T-helper 22 cell (primary cell): ENCODE results near the gene THAP4.

ENCODE experiments used
- DNase-seq: peaks from one replicate; pipeline ENCODE4 v3.0.0-alpha.2; 2020; ENCODE audit warnings: low read depth

THAP4 gene, protein sequence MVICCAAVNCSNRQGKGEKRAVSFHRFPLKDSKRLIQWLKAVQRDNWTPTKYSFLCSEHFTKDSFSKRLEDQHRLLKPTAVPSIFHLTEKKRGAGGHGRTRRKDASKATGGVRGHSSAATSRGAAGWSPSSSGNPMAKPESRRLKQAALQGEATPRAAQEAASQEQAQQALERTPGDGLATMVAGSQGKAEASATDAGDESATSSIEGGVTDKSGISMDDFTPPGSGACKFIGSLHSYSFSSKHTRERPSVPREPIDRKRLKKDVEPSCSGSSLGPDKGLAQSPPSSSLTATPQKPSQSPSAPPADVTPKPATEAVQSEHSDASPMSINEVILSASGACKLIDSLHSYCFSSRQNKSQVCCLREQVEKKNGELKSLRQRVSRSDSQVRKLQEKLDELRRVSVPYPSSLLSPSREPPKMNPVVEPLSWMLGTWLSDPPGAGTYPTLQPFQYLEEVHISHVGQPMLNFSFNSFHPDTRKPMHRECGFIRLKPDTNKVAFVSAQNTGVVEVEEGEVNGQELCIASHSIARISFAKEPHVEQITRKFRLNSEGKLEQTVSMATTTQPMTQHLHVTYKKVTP

DNA sequence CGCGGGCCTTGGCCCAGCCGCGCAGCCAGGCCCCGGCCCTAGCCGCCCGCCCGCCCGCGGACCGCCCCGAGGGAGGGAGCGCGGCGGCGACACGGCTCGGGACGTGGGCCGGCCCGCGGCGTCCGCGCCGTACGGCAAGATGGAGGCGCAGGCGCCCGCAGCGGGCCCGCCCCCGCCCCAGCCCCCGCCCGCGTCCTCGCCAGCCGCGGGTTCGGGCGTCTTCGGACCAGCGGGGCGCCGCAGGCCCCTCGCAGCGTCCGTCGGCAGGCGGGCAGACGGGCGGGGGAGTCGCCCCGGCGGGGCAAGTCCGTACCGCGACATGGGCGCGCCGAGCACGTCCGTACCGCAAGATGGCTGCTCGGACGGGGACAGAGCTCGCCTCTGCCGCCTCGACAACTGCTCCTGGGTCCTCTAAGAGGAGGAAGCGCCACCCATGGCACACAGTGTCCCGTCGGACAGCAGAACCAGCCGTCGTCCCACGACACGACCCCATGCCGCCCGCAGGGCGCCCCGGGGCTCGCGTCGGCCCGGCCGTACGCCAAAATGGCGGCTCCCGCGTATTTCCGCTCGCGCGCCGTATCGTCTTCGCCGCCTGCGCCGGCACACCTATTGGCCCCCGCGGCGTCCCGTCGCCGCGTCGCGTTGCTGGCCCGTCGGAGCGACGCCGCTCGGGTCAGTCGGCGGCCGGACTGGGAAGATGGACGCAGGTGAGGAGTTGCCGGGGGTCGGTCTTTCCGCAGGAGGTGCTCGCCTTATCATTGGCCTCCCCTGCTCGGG lies at the start of gene THAP4, which contains the start of gene ATG4B:
TSS of gene THAP4 (minus strand) at position 141 of the 777 bp plus-strand sequence. CDS start 141 bp downstream, outside the sequence.
TSS of gene ATG4B (plus strand) at position 676 of the 777 bp plus-strand sequence. CDS start at position 698, 22 bp downstream.
- DNase-seq, result peak; percentile 61

DNA sequence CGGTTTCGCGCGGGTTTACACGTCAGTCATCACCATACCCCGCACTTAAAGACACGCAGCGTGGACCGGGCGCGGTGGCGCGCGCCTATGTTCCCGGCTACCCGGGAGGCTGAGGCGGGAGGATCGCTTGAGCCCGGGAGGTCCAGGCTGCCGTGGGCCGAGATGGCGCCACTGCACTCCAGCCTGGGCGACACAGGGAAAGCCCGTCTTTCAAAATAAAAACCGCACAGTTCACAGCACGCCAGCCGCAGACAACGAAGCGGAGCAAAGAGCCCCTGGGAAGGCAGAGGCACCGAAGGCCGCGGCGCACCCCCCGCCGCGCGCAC lies 49.3 kb upstream of the THAP4 start:
- DNase-seq, result no peak

DNA sequence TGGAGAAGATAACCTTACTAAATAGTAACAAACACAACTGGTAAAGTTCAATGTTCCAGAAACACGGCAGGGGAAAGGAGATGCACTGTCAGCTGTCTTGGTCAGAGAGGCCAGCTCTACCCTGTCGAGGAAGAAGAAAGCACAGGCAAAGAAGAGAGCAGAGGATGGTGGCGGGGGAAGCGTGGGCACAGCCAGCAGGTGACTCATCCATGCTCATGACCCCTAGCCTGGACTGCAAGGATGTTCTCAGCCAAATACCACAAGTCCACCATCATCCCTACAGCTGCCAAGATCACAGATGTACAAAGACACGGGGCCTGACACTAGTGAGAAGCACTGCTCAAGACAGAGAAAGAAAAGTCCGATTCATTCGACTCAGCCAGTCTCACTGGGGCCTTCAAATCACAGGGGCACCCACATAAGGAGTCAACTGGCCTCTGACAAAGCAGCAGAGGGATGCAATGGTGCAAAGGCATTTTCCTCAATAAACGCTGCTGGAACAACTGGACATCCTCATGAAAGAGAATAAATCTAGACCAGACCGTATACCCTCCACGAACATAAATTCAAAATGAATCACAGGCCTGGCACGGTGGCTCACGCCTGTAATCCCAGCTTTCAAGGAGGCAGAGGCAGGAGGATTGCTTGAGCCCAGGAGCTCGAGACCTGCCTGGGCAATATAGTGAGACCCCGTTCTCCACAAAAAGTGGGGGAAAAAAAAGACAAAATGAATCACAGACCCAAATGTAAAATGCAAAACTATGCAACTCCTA lies 44.1 kb upstream of the THAP4 start:
- no peak for DNase-seq

DNA sequence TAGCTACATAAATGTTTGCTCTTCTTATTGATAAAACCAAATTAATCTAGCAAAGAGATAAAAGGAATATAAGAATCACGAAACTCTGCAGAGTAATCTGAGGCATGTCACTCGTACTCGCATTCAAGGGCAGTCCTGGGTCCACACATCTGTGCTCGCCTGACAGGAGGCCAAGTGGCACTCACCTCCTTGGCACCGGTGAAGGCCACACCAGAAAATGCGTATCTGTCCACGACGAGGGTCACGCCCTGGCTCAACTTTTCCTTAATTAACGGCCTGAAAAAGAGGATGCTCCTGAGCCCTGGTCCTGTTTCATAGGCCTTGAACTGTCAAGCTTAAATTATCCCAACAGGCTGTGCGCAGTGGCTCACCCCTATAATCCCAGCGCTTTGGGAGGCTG lies 43.1 kb upstream of the THAP4 start:
- no peak for DNase-seq

DNA sequence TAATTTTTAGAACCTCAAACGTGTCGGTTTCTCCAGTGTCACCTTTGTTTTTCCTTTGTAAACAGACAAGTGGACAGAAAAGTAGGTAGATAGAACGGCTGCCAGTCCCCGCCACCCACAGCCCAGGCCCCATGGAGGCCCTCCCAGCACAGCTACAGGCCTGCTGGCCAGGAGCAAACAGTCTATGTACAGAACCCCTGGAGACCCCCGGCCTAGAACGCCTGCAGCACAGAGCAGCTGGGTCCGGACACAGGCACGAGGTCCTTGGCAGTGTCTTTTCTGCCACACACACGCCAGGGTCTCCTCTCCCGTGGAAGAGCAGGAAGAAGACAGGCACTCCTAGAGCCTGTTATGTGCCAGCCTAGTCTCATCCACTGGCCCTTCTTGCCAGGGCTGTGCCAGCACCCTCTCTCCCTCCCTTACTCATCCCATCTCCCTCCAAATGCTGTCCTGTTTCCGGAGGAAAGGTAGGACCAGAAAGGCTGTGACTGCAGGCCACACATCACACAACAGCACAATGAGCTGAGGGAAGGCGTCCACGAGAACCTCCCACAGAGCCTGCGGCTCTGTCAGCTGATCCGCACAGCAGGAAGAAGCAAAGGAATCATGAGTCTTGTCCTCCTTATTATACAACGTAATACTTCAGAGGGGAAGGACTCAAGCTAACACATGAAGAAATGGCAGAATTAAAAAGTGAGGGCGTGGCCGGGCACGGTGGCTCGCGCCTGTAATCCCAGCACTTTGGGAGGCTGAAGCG lies 42.0 kb upstream of the THAP4 start:
- DNase-seq, result no peak

DNA sequence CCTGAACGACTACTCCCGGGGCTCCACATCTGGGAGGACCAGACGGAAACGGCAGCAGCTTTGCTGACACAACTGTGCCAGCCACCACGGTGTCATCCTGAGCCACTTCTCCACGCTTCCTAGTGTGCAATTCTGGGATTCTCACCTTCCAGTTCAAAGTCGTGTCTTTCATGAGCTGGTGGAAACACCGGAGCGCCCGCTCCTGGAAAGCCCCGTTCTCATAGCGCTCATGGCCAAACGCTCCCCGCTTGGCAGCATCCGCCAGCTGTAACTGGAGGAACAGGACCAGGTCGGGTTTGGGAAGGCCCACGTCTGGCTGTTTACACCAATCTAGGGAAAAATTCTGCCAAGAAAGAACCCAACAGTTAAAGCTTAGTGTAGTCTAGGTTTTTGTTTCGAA lies 41.3 kb upstream of the THAP4 start:
- no peak for DNase-seq

DNA sequence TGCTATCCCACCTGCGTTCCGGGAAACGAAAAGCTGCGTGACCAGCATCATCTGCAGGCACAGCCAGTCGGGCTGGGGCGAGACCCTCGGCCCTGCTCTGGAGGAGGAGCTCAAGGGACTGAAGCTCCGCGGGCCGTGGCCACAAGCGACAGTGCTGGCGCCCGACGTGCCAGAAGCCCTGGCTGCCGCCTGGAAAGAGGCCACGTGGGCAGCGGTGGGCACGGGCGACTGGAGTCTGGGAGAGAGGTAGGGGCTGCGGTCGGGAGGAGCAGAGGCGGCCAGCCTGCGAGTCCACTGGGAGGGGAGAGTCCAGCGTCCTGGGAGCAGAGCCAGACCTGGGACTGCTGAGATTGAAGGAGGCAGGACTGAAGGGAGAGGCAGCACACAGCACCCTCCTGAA lies 40.4 kb upstream of the THAP4 start:
- DNase-seq, result no peak

DNA sequence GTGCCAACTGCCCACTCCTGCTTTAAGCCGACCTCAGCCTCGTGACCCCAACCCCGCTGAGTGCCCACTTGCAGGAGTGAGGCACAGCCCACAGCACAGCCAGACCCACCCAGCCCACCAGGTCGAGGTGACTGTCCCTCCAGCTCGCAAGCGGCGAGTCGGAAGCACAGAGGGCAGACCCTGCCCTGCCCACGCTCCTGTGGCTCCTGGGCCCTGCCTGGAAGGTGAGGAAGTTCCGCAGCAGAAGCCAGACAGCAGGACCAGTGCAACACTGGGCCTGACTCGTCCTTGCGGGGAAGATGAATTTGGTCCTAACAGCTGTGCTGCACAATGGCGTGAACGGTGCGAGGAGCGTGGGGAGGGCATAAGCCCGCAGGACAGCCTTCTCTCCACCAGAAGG lies 39.7 kb upstream of the THAP4 start:
- DNase-seq, result no peak

DNA sequence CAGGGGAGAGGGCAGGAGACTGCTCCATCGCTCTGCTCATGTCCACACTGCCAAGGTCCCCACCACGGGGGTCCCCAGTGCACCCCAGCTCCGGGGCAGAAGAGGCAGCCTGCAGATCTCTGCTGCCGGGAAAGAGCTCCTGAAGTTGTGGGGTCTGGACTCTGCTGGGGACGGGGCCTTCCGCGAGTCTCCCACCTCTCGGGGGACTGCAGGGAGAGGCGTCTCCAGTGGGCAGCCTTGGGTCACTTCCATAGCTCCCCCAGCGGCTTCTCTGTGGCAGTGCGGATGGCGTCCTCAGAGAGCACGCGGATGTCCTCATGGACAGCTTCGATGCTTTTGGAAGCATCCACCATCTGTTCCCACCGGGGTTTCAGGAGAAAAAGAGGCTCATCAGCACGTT lies 38.9 kb upstream of the THAP4 start:
- no peak for DNase-seq

DNA sequence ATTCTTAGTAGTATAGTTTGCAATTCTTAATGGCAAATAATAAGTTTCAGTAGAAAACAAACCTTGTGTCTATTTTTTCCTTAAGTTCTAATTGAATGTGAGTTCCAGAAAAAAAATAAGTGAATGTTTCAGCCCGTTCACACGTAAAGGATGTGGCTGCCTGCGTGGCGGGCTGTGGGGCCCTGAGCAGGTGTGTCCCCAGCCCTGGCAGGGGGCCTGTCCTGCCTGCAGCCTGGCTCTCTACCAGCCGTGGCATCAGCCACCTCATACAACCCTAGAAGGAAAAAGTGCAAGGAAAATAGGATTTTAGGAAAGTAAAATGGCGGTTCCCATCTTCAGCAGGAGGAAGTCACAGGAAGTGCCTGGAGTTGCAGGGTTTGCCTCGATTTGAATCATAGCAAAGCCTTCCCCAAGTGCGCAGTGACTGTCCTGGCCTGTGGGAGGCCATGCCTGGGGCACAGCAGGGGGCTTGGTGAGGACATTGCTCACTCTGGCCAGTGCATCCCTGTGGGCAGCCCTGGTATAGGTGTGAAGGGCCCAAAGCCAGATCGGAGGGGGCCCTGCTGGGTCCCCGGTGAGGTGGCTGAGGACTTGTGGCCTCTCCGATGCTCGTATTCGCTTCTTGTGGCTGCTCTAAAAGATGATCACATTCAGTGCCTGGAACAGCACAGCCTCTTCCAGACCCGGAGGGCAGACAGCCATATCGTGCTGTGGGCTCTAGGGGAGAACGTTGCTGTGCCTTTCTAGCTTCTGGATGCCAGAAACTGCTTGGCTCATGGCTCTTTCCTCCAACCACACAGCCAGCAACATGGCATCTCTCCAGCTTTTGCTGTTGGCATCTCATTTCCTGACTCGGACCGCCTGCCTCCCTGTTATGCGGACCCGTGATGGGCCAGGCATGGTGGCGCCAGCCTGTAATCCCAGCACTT lies 37.1 kb upstream of the THAP4 start:
- DNase-seq, result no peak

DNA sequence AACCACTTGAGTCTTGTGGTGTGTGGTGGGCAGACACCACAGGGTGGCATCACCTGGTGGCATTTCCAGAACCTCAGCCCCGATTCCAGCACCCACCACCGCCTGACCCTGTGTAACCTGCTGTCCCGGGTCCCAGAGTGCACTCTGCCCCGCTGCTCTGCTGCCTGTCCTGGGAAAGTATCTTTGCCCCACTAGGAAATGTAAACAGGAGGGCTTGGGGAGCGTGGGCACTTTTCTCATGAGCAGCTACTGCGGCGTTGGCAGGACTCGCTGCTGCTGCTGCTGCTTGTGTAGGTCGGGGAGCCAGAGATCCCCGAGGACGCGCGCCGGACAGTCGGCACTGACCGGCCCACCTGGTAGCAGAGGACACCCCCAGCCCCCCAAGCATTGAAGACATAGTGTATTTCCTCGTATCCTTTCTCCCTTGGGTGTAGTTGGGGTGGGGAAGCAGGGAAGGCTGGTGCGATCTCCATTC lies 36.3 kb upstream of the THAP4 start:
- DNase-seq, result no peak

DNA sequence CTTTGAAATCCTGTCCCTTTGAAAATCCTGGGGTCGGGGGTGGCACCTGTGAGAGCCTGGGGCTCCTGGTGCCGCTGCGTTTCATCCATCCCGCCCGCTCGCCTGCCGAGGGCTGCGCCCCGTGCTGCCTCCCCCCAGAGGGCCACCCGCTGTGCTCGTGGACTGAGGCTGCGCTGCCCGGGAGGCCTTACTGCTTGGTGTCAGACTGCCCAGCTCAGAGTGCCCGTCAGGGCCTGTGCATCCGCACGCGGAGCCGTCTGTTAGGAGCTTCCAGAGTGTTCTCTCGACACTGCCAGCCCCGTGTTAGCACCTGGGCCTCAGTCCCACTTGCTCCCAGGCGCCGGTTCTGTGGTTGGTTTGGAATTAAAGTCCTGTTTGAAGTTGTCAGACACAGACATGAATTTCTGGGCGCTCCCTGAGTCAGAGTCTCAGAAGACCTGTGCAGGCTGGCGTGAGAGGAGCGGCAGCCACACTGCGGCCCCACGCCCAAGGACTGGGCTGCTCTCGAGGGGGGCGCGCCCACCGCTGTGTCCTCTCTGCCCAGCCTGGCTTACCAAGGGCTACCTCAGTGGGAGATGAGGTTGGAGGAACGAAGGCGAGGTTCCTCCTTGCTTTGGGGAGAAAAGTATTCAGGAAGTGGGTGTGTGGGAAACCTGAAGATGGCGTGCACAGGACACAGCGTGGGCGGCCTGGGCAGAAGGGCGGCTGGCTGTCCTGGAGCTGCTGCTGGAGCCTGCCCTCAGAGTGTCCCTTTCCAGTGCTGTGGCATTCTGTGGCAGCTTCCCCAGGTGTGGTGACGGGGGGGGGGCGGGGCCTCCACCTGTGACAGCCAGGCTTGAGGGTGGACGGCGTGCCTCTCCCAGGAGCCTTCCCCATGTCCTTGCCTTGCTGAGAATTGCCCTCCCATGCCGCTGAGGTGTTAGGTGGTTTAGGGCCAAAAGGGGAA lies 35.6 kb upstream of the THAP4 start:
- no peak for DNase-seq

DNA sequence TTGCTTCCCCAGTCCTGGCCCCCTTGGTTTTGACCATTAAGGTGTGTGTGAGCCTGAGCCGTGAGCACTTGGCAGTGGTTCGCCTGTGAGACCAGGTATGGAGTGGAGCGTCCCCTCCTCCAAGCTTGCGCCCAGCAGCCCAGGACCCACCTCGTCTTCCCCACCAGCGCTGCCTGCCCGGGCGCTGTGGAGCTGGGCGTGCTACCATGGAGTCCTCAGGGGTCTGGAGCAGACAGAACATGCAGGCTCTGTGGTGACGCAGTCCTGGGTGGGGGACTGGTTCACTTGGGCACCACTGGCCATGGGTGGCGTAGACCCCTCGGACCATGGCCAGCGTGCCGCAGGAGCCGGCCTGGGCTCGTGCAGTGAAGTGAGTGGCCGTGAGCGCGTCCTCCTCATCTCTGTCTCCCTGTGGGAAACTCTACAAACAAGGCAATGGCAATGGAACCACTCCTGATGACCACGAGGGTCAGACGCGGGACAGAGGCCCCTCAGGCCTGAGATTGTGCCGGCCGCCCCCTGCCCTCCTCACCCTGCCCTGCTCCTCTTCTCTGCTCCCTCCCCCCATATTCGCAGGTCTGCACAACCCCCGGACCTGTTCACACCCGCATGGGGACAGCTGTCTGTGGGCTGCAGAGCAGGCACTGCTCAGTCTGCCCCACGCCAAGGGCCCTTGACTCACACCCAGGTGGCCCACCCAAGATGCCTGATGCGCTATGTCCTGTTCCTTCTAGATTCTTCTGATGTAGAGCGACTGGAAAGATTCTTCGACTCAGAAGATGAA lies 34.7 kb upstream of the THAP4 start:
- DNase-seq, result no peak

DNA sequence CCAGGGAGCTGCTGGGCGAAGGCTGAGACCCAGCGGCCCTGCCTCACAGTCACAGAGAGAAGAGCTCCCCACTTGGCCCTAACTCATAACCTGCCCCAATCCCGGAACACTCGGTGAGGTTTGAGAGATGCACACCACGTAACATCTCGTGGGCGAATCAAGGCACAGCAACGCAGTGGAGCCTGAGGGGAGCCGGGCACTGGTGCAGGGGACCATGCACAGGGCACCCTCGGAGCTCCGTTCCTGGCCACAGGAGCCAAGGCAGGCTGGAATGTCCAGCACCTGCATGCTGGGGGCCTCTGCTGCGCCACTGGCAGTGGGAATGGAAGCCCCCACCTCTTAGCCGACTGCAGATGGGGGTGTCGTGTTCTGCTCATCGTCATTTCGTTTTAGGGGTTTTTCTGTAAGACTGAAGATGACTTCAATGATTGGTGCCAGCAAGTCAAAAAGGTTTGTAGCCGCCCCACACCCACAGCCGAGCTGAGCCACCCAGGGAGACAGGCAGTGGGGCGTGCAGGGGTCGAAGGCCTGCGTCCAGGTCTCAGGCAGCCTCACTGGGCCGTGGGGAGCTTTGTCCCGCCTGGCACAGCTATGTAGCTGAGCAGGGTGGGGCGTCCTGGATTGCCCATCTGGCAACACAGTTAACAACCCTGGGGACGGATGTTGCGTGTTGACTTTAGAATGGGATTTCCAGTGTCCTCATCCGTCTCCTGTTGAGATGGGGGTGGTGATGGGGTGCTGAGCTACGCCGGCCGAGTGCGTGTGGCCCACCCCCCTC lies 33.6 kb upstream of the THAP4 start:
- no peak for DNase-seq

DNA sequence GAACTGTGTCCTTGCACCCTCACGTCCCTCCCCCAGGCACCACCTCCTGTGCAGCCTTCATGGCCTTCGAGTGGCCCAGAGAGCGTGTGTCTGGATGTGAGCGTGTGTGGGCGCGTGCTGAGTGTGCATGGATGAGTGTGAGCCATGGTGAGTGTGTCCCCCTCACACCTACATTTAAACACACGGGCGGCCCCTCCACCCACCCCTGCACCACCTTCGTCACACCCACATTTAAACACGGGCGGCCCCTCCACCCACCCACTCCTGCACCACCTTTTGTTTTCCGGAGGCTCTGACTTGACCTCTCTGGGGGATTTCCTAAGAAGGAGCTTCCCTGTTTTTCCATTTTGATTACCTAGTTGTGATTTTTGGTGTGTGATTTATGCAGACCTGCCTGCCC lies 31.9 kb upstream of the THAP4 start:
- DNase-seq, result no peak

DNA sequence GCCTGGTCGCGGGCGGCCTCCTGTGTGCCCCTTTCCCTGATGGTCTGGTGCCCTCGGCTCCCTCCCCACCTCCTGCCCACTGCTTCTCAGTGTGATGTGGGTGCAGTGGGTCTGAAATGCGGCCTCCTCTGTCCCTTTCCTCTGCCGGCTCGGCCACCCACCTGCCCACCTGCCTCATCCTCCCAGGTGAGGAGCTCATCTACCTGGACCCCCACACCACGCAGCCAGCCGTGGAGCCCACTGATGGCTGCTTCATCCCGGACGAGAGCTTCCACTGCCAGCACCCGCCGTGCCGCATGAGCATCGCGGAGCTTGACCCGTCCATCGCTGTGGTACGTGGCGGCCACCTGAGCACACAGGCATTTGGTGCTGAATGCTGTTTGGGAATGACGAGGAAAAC lies 31.4 kb upstream of the THAP4 start:
- no peak for DNase-seq

DNA sequence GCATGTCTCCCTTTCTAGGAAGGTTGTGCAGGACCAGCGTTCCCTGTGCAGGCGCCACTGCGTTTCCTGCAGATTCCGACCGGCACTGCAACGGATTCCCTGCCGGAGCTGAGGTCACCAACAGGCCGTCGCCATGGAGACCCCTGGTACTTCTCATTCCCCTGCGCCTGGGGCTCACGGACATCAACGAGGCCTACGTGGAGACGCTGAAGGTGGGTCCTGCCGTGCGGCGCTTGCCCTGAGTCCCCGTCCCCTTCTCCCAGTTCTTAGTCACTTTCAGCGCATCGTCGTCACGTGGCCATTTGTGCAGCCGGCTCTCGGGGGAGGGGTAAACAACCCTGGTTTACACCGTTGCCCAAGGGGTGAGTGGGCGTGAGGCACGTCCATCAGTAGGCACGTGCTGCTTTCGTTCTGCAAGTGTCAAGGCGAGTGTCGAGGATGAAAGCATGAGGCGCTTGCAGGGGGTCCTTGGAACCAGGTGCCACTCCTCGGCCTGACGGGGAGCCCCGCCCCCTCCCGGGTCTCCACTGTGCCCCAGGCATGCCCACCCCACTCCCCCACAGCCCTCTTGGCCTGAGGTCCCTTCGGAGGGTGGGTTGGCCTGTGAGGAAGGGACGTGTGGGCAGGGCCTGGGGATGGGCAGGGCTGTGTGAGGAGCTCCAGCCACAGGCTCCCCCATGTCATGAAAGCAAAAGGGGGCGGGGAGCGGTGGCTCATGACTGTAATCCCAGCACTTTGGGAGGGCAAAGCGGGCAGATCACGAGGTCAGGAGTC lies 29.9 kb upstream of the THAP4 start:
- no peak for DNase-seq
